Adrenal gland (tissue), 5 donors: ENCODE data around the gene CLSTN1.

Source experiments
- POLR2A ChIP-seq, 2 donors: fragments of 450-650 bp; IDR thresholded peaks; one replicate each; pipeline ENCODE4 v1.6.1; 2017; ENCODE audit warnings: antibody characterized with exemption in 2 of 2, mild to moderate bottlenecking in 2 of 2, moderate library complexity in 1 of 2
- TF ChIP-seq, protein P1 (sequence below), 6 experiments: fragments of 450-650 bp in 4 of 6; fragments of 200-600 bp in 2 of 6; sonication (generic) in 1 of 6; IDR thresholded peaks; 1 replicate in 5 of 6; 2 replicates in 1 of 6; pipeline versions ENCODE4 v1.5.1 to v1.8.0; 2016 to 2021; ENCODE audit warnings: antibody characterized with exemption in 6 of 6, mild to moderate bottlenecking in 2 of 6, moderate library complexity in 1 of 6
- donor health status: DM: no; HTN: no; CAD: no.

DNA sequence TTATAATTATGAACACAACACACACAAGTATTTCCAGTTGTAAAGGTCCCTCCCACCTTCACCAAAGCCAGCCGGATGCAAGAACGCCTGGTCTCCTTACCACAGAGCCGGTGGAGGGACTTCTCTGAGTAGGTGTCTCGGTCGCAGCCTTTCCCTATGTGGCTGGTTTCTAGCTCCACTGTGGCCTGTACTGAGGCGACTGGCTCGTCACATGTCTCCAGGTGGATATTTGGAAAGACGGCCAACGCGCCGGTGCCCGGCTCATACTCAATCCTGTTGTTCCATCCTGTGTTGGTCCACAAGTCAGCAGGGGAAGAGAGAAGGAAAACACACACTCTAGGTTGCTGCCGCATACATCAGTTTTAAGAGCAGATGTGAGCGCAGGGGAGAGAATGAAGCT, 74.4 kb downstream of the CLSTN1 start:
- TF ChIP-seq, protein P1, sequence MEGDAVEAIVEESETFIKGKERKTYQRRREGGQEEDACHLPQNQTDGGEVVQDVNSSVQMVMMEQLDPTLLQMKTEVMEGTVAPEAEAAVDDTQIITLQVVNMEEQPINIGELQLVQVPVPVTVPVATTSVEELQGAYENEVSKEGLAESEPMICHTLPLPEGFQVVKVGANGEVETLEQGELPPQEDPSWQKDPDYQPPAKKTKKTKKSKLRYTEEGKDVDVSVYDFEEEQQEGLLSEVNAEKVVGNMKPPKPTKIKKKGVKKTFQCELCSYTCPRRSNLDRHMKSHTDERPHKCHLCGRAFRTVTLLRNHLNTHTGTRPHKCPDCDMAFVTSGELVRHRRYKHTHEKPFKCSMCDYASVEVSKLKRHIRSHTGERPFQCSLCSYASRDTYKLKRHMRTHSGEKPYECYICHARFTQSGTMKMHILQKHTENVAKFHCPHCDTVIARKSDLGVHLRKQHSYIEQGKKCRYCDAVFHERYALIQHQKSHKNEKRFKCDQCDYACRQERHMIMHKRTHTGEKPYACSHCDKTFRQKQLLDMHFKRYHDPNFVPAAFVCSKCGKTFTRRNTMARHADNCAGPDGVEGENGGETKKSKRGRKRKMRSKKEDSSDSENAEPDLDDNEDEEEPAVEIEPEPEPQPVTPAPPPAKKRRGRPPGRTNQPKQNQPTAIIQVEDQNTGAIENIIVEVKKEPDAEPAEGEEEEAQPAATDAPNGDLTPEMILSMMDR (IDR thresholded peaks at IDR 0.05): no peak
- no peak for TF ChIP-seq POLR2A (IDR thresholded peaks at IDR 0.05)
